MM.1S (cell line): ENCODE results near the gene SMYD1.

Experiments used
- DNase-seq: peaks from one replicate; pipeline ENCODE4 v3.0.0-alpha.2; 2015
- H2AFZ ChIP-seq: fragments of 300-600 bp; sonication (generic); 2 replicates; pipeline ENCODE4 v1.6.0; 2016; ENCODE audit warnings: antibody characterized with exemption, low read length
- H3F3A ChIP-seq: fragments of 300-600 bp; sonication (generic); 2 replicates; pipeline ENCODE4 v1.6.1; 2016; ENCODE audit warnings: mild to moderate bottlenecking, antibody characterized with exemption, low read length, moderate library complexity, mixed read lengths; ENCODE audit not compliant: insufficient read depth
- H3K27ac ChIP-seq: fragments of 300-600 bp; sonication (generic); 2 replicates; pipeline ENCODE4 v1.5.1; 2016; ENCODE audit warnings: mild to moderate bottlenecking, low read length
- H3K27me3 ChIP-seq: fragments of 300-600 bp; sonication (generic); replicated peaks from 2 replicates; pipeline ENCODE4 v1.6.0; 2016; ENCODE audit warnings: low read length; ENCODE audit not compliant: insufficient read depth
- H3K36me3 ChIP-seq: fragments of 300-600 bp; sonication (generic); replicated peaks from 2 replicates; pipeline ENCODE4 v1.6.1; 2016; ENCODE audit warnings: mild to moderate bottlenecking, low read length, mixed read lengths; ENCODE audit not compliant: insufficient read depth
- H3K4me1 ChIP-seq: fragments of 300-600 bp; sonication (generic); 2 replicates; pipeline ENCODE4 v1.6.1; 2016; ENCODE audit warnings: low read length, mixed read lengths
- H3K4me2 ChIP-seq: fragments of 300-600 bp; sonication (generic); 2 replicates; pipeline ENCODE4 v1.6.0; 2016; ENCODE audit warnings: low read depth, low read length
- H3K4me3 ChIP-seq: fragments of 300-600 bp; sonication (generic); 2 replicates; pipeline ENCODE4 v1.5.1; 2016; ENCODE audit warnings: low read length, mixed read lengths
- H3K79me2 ChIP-seq: fragments of 300-600 bp; sonication (generic); 2 replicates; pipeline ENCODE4 v1.6.1; 2016; ENCODE audit warnings: mixed run types, low read length, mixed read lengths
- H3K9ac ChIP-seq: fragments of 300-600 bp; sonication (generic); 2 replicates; pipeline ENCODE4 v1.6.1; 2016; ENCODE audit warnings: low read length, mixed read lengths
- H3K9me2 ChIP-seq: fragments of 300-600 bp; sonication (generic); replicated peaks from 2 replicates; pipeline ENCODE4 v1.6.1; 2016; ENCODE audit warnings: mild to moderate bottlenecking, low read length, mixed read lengths; ENCODE audit not compliant: insufficient read depth
- H3K9me3 ChIP-seq: fragments of 300-600 bp; sonication (generic); replicated peaks from 2 replicates; pipeline ENCODE4 v1.6.1; 2016; ENCODE audit warnings: mild to moderate bottlenecking, low read length, mixed read lengths; ENCODE audit not compliant: insufficient read depth
- H4K20me1 ChIP-seq: fragments of 300-600 bp; sonication (generic); 2 replicates; pipeline ENCODE4 v1.6.1; 2016; ENCODE audit warnings: mild to moderate bottlenecking, low read length, moderate library complexity, mixed read lengths; ENCODE audit not compliant: insufficient read depth
- CTCF ChIP-seq: fragments of 300-600 bp; sonication (generic); IDR thresholded peaks from 2 replicates; pipeline ENCODE4 v1.5.1; 2016; ENCODE audit warnings: antibody characterized with exemption, low read length, mixed read lengths
- EZH2 ChIP-seq: fragments of 300-600 bp; sonication (generic); optimal IDR thresholded peaks from 2 replicates; pipeline ENCODE3; 2017; ENCODE audit warnings: low read depth, mild to moderate bottlenecking, antibody characterized with exemption, low read length, mixed read lengths
- EZH2phosphoT487 ChIP-seq: fragments of 300-600 bp; sonication (generic); IDR thresholded peaks from 2 replicates; pipeline ENCODE4 v1.6.1; 2018; ENCODE audit warnings: antibody characterized with exemption, low read length

SMYD1 gene

GRCh38 chr2:88091943-88092342 is 24.3 kb downstream of the SMYD1 start:
- Histone ChIP-seq H3K9me2 (no peaks in the 10 kb centered on the region), H4K20me1 (no peaks in the 10 kb centered on the region), H3K27me3 (no peaks in the 10 kb centered on the region), H3K9ac (no peak overlapping the region), H3K4me3 (no peak overlapping the region), H3K36me3 (no peaks in the 10 kb centered on the region), H3K9me3 (no peaks in the 10 kb centered on the region), H3K4me2 (no peak overlapping the region), H3K79me2 (no peaks in the 10 kb centered on the region), H3K4me1 (no peaks in the 10 kb centered on the region), H3F3A (no peaks in the 10 kb centered on the region), H3K27ac (no peak overlapping the region), H2AFZ (no peak overlapping the region)
- no peak for TF ChIP-seq CTCF
- no peak for TF ChIP-seq EZH2
- TF ChIP-seq EZH2phosphoT487: no peak
- no peak for DNase-seq

- no peak overlapping the region for H3K4me2 ChIP-seq
- H3K9me2 ChIP-seq: no peaks in the 10 kb centered on the region
- H3K4me1 ChIP-seq: no peaks in the 10 kb centered on the region
- no peaks in the 10 kb centered on the region for H3K27me3 ChIP-seq
- TF ChIP-seq CTCF (no peak), EZH2phosphoT487 (no peak), EZH2 (no peak)
- H2AFZ ChIP-seq: no peak overlapping the region
- no peaks in the 10 kb centered on the region for H3F3A ChIP-seq
- no peak for DNase-seq
- no peaks in the 10 kb centered on the region for H3K36me3 ChIP-seq
- H3K79me2 ChIP-seq: no peaks in the 10 kb centered on the region
- H3K27ac ChIP-seq: no peak overlapping the region
- no peaks in the 10 kb centered on the region for H4K20me1 ChIP-seq
- H3K9me3 ChIP-seq: no peaks in the 10 kb centered on the region
- no peak overlapping the region for H3K4me3 ChIP-seq
- no peak overlapping the region for H3K9ac ChIP-seq
Measured at GRCh38 chr2:88092773-88093172, 25.1 kb downstream of the SMYD1 start.

GRCh38 chr2:88095022-88095421 is 27.4 kb downstream of the SMYD1 start:
- Histone ChIP-seq H3K27me3 (no peaks in the 10 kb centered on the region), H3K36me3 (no peaks in the 10 kb centered on the region), H3K9me3 (no peaks in the 10 kb centered on the region), H3K9ac (no peak overlapping the region), H3K79me2 (no peaks in the 10 kb centered on the region), H3K9me2 (no peaks in the 10 kb centered on the region), H3K4me1 (no peaks in the 10 kb centered on the region), H3K27ac (no peak overlapping the region), H3F3A (no peaks in the 10 kb centered on the region), H4K20me1 (no peaks in the 10 kb centered on the region), H2AFZ (no peak overlapping the region), H3K4me3 (no peak overlapping the region), H3K4me2 (no peak overlapping the region)
- TF ChIP-seq CTCF (no peak), EZH2 (no peak), EZH2phosphoT487 (no peak)
- no peak for DNase-seq

- no peaks in the 10 kb centered on the region for H4K20me1 ChIP-seq
Measured at GRCh38 chr2:88096708-88097107, 29.1 kb downstream of the SMYD1 start.

More at GRCh38 chr2:88096708-88097107, 29.1 kb downstream of the SMYD1 start:
- no peaks in the 10 kb centered on the region for H3K79me2 ChIP-seq
- no peak for TF ChIP-seq EZH2phosphoT487
- TF ChIP-seq CTCF: no peak
- TF ChIP-seq EZH2: no peak
- H3K9me3 ChIP-seq: no peaks in the 10 kb centered on the region
- H3F3A ChIP-seq: no peaks in the 10 kb centered on the region
- H3K27ac ChIP-seq: no peak overlapping the region
- no peak for DNase-seq
- no peaks in the 10 kb centered on the region for H3K27me3 ChIP-seq
- H3K4me3 ChIP-seq: no peak overlapping the region
- H3K9me2 ChIP-seq: no peaks in the 10 kb centered on the region
- no peaks in the 10 kb centered on the region for H3K36me3 ChIP-seq
- H3K4me1 ChIP-seq: no peaks in the 10 kb centered on the region
- no peak overlapping the region for H2AFZ ChIP-seq
- no peak overlapping the region for H3K4me2 ChIP-seq
- no peak overlapping the region for H3K9ac ChIP-seq
